Breast epithelium (tissue), 3 donors: Measurements from ENCODE around the gene NECAP2.

Experiments used
- POLR2A ChIP-seq: fragments of 450-650 bp; IDR thresholded peaks from one replicate; pipeline ENCODE4 v1.6.1; 2016; ENCODE audit warnings: antibody characterized with exemption, mild to moderate bottlenecking, moderate library complexity
- POLR2AphosphoS5 ChIP-seq, 3 donors: sonication (generic); formaldehyde crosslinking; IDR thresholded peaks; one replicate each; pipeline ENCODE4 v1.6.1; 2017; ENCODE audit warnings: antibody characterized with exemption in 3 of 3
- TF ChIP-seq, protein P1 (sequence below), 3 donors: fragments of 450-650 bp; IDR thresholded peaks; one replicate each; pipeline ENCODE4 v1.5.1; 2016 to 2017; ENCODE audit warnings: antibody characterized with exemption in 3 of 3, mild to moderate bottlenecking in 3 of 3, moderate library complexity in 3 of 3

- no peak for TF ChIP-seq POLR2A
- TF ChIP-seq, protein P1, sequence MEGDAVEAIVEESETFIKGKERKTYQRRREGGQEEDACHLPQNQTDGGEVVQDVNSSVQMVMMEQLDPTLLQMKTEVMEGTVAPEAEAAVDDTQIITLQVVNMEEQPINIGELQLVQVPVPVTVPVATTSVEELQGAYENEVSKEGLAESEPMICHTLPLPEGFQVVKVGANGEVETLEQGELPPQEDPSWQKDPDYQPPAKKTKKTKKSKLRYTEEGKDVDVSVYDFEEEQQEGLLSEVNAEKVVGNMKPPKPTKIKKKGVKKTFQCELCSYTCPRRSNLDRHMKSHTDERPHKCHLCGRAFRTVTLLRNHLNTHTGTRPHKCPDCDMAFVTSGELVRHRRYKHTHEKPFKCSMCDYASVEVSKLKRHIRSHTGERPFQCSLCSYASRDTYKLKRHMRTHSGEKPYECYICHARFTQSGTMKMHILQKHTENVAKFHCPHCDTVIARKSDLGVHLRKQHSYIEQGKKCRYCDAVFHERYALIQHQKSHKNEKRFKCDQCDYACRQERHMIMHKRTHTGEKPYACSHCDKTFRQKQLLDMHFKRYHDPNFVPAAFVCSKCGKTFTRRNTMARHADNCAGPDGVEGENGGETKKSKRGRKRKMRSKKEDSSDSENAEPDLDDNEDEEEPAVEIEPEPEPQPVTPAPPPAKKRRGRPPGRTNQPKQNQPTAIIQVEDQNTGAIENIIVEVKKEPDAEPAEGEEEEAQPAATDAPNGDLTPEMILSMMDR (IDR thresholded peaks at IDR 0.05): no peak
- TF ChIP-seq POLR2AphosphoS5 (IDR thresholded peaks at IDR 0.05): no peak
These were observed 35.1 kb upstream of the NECAP2 start for GRCh38 chr1:16405441-16405840.
